Activated naive CD4-positive, alpha-beta T cell treated with anti-CD3 and anti-CD28 coated beads for 36 hours (primary cell): Measurements from ENCODE around the gene GNAI2. TPM values are rescaled to one million over a fixed set of nuclear protein-coding genes. Genes with fewer than 3 reads are reported as not detected.
A peak's percentile ranks its signal among the peaks of the same experiment; 100 is the strongest.
"Not testable (repeated sequence)": the region's sequence is repeated elsewhere in the genome, so short reads cannot be mapped to it uniquely, and the experiment has no call there.

Source experiments
- CTCF ChIA-PET: fragments of 350-600 bp; sonication (Branson Sonifier 250); formaldehyde crosslinking; loops from one replicate; lab custom pipeline; 2021; ENCODE audit warnings: antibody characterized with exemption; lab: Charles Lee
- DNase-seq: peaks from one replicate; pipeline ENCODE4 v3.0.0-alpha.2; 2020
- H3K27ac Mint-ChIP-seq: one replicate; pipeline ENCODE4 v1.8.0; 2021; ENCODE audit warnings: mild to moderate bottlenecking, mixed read lengths
- H3K27me3 Mint-ChIP-seq: one replicate; pipeline ENCODE4 v1.8.0; 2021; ENCODE audit warnings: low read depth, mixed read lengths
- H3K36me3 Mint-ChIP-seq: one replicate; pipeline ENCODE4 v1.8.0; 2021; ENCODE audit warnings: low read depth, mixed read lengths
- H3K4me1 Mint-ChIP-seq: one replicate; pipeline ENCODE4 v1.8.0; 2021; ENCODE audit warnings: low read depth, mixed read lengths
- H3K4me3 Mint-ChIP-seq: one replicate; pipeline ENCODE4 v1.8.0; 2021; ENCODE audit warnings: mild to moderate bottlenecking, moderate library complexity, mixed read lengths
- H3K9me3 Mint-ChIP-seq: one replicate; pipeline ENCODE4 v1.8.0; 2021; ENCODE audit warnings: mixed read lengths
- intact Hi-C: fragments of 100-400 bp; cut with micrococcal nuclease; formaldehyde crosslinking; loops from one replicate; pipeline ENCODE4 v1.15.1; 2023
- total RNA-seq, 2 experiments: library from RNA; stranded (reverse); gene quantifications; one replicate each; pipeline ENCODE4 v1.2.3, GENCODE V29; 2021

Gene GNAI2
- total RNA-seq, 2 experiments from 2014 or later: 272 to 276 TPM

GRCh38 chr3:50218448-50218847 is 17.6 kb upstream of the GNAI2 start:
- CTCF ChIA-PET: interaction anchor here (0.8 to 3.5 kb wide), 4 partner anchors 8 to 28 kb away, joined by 3 to 19 read pairs (median 4); no protein-coding TSS in a partner anchor
- intact Hi-C loops: no loop called here
- H3K4me1 Mint-ChIP-seq: no peaks in the 10 kb centered on the region
- no peak overlapping the region for H3K4me3 Mint-ChIP-seq
- H3K27me3 Mint-ChIP-seq: no peaks in the 10 kb centered on the region
- H3K36me3 Mint-ChIP-seq: no peaks in the 10 kb centered on the region
- no peak overlapping the region for H3K27ac Mint-ChIP-seq
- DNase-seq: no peak
- H3K9me3 Mint-ChIP-seq: no peaks in the 10 kb centered on the region

GRCh38 chr3:50219285-50219684 is 16.7 kb upstream of the GNAI2 start:
- DNase-seq: no peak
- intact Hi-C loops: no loop called here
- Mint-ChIP-seq H3K27me3 (no peaks in the 10 kb centered on the region), H3K4me3 (no peak overlapping the region), H3K27ac (no peak overlapping the region), H3K9me3 (no peaks in the 10 kb centered on the region), H3K36me3 (no peaks in the 10 kb centered on the region), H3K4me1 (no peaks in the 10 kb centered on the region)
- CTCF ChIA-PET: interaction anchor here (0.9 to 3.5 kb wide), 3 partner anchors 24 to 55 kb away, joined by 3 to 19 read pairs (median 3); no protein-coding TSS in a partner anchor

- Mint-ChIP-seq H3K27me3 (no peaks in the 10 kb centered on the region), H3K9me3 (no peaks in the 10 kb centered on the region), H3K4me1 (no peaks in the 10 kb centered on the region), H3K4me3 (no peak overlapping the region), H3K36me3 (no peaks in the 10 kb centered on the region), H3K27ac (no peak overlapping the region)
- CTCF ChIA-PET: interaction anchor here (0.9 to 2.7 kb wide), 3 partner anchors 25 to 100 kb away, joined by 3 to 22 read pairs (median 4); no protein-coding TSS in a partner anchor
- no peak for DNase-seq
- intact Hi-C loops: no loop called here
These were observed 15.9 kb upstream of the GNAI2 start for GRCh38 chr3:50220109-50220508.

GRCh38 chr3:50221051-50221410 is 15.0 kb upstream of the GNAI2 start:
- H3K27ac Mint-ChIP-seq: no peak overlapping the region
- no peaks in the 10 kb centered on the region for H3K36me3 Mint-ChIP-seq
- CTCF ChIA-PET: interaction anchor here (0.7 to 2.7 kb wide), 4 partner anchors 26 to 101 kb away, joined by 4 to 22 read pairs (median 4); no protein-coding TSS in a partner anchor

GRCh38 chr3:50221411-50222168 is 14.4 kb upstream of the GNAI2 start:
- Mint-ChIP-seq H3K27me3 (no peaks in the 10 kb centered on the region), H3K4me1 (peaks cover 6% of the 10 kb centered on the region), H3K27ac (no peak overlapping the region), H3K36me3 (no peaks in the 10 kb centered on the region), H3K9me3 (no peaks in the 10 kb centered on the region), H3K4me3 (no peak overlapping the region)
- intact Hi-C loops: no loop called here
- CTCF ChIA-PET: interaction anchor here (0.7 to 2.7 kb wide), 5 partner anchors 25 to 101 kb away, joined by 4 to 22 read pairs (median 5); no protein-coding TSS in a partner anchor
- DNase-seq: no peak

More at GRCh38 chr3:50221051-50221410, 15.0 kb upstream of the GNAI2 start:
- peaks cover 2% of the 10 kb centered on the region for H3K4me1 Mint-ChIP-seq
- no peaks in the 10 kb centered on the region for H3K9me3 Mint-ChIP-seq
- intact Hi-C loops: no loop called here
- no peak overlapping the region for H3K4me3 Mint-ChIP-seq
- no peaks in the 10 kb centered on the region for H3K27me3 Mint-ChIP-seq
- DNase-seq: no peak

- no peak for DNase-seq
- H3K27ac Mint-ChIP-seq: no peak overlapping the region
- H3K4me3 Mint-ChIP-seq: no peak overlapping the region
- H3K27me3 Mint-ChIP-seq: no peaks in the 10 kb centered on the region
- CTCF ChIA-PET: interaction anchor here (1.6 to 2.7 kb wide), 3 partner anchors 25 to 30 kb away, joined by 5 to 22 read pairs (median 7); no protein-coding TSS in a partner anchor
- no peaks in the 10 kb centered on the region for H3K9me3 Mint-ChIP-seq
- no peaks in the 10 kb centered on the region for H3K36me3 Mint-ChIP-seq
- H3K4me1 Mint-ChIP-seq: peaks cover 10% of the 10 kb centered on the region
- intact Hi-C loops: no loop called here
These were observed 13.9 kb upstream of the GNAI2 start for GRCh38 chr3:50222169-50222528.

GRCh38 chr3:50224639-50225038 is 11.4 kb upstream of the GNAI2 start:
- H3K27me3 Mint-ChIP-seq: no peaks in the 10 kb centered on the region
- H3K4me3 Mint-ChIP-seq: no peak overlapping the region

GRCh38 chr3:50226888-50227389 is 9.1 kb upstream of the GNAI2 start:
- H3K9me3 Mint-ChIP-seq: no peaks in the 10 kb centered on the region
- H3K27ac Mint-ChIP-seq: peak overlapping the region; percentile 80
- intact Hi-C loops: loop anchor here (1.0 kb wide), 9 partner anchors 8 to 688 kb away; partner anchors contain the start of gene IFRD2
- no peaks in the 10 kb centered on the region for H3K27me3 Mint-ChIP-seq
- no peaks in the 10 kb centered on the region for H3K36me3 Mint-ChIP-seq
- H3K4me1 Mint-ChIP-seq: peaks cover 18% of the 10 kb centered on the region
- CTCF ChIA-PET: interaction anchor here (0.6 to 8.2 kb wide), 21 partner anchors 9 to 959 kb away, joined by 3 to 151 read pairs (median 5); partner anchors contain the start of genes GNAI2, GNAT1, IFRD2 and LSMEM2
- DNase-seq: peak; percentile 67
- H3K4me3 Mint-ChIP-seq: peak overlapping the region; percentile 96

More at GRCh38 chr3:50224639-50225038, 11.4 kb upstream of the GNAI2 start:
- Mint-ChIP-seq H3K36me3 (no peaks in the 10 kb centered on the region), H3K9me3 (no peaks in the 10 kb centered on the region), H3K27ac (no peak overlapping the region), H3K4me1 (peaks cover 18% of the 10 kb centered on the region)
- CTCF ChIA-PET: interaction anchor here (1.0 to 8.2 kb wide), 12 partner anchors 14 to 104 kb away, joined by 3 to 151 read pairs (median 9); partner anchors contain the start of gene GNAT1
- no peak for DNase-seq
- intact Hi-C loops: no loop called here

GRCh38 chr3:50227390-50228183 is 8.4 kb upstream of the GNAI2 start:
- Mint-ChIP-seq H3K9me3 (no peaks in the 10 kb centered on the region), H3K4me1 (peaks cover 18% of the 10 kb centered on the region), H3K4me3 (peak overlapping the region; percentile 96), H3K27me3 (no peaks in the 10 kb centered on the region), H3K36me3 (no peaks in the 10 kb centered on the region), H3K27ac (peak overlapping the region; percentile 91)
- peak; percentile 92 for DNase-seq
- CTCF ChIA-PET: interaction anchor here (0.6 to 8.2 kb wide), 18 partner anchors 10 to 75 kb away, joined by 3 to 151 read pairs (median 4); partner anchors contain the start of genes GNAI2, GNAT1, HYAL1 and HYAL3
- intact Hi-C loops: loop anchor here (1.0 kb wide), 5 partner anchors 8 to 65 kb away; partner anchors contain the start of gene IFRD2

GRCh38 chr3:50228184-50228763 is 7.7 kb upstream of the GNAI2 start:
- Mint-ChIP-seq H3K4me3 (peak overlapping the region; percentile 96), H3K4me1 (peaks cover 18% of the 10 kb centered on the region), H3K27ac (peak overlapping the region; percentile 91)
- H3K27me3 Mint-ChIP-seq, DNase-seq, intact Hi-C loops, H3K9me3 Mint-ChIP-seq, H3K36me3 Mint-ChIP-seq: not testable (repeated sequence)
- CTCF ChIA-PET: interaction anchor here (0.7 to 8.2 kb wide), 15 partner anchors 10 to 75 kb away, joined by 3 to 151 read pairs (median 4); partner anchors contain the start of genes GNAI2, GNAT1, HYAL1 and HYAL3

GRCh38 chr3:50229490-50229889 is 6.5 kb upstream of the GNAI2 start:
- intact Hi-C loops: no loop called here

More at GRCh38 chr3:50229490-50229889, 6.5 kb upstream of the GNAI2 start:
- Mint-ChIP-seq H3K9me3 (no peaks in the 10 kb centered on the region), H3K36me3 (no peaks in the 10 kb centered on the region), H3K4me3 (no peak overlapping the region), H3K4me1 (peaks cover 18% of the 10 kb centered on the region), H3K27ac (no peak overlapping the region), H3K27me3 (no peaks in the 10 kb centered on the region)
- DNase-seq: no peak
- CTCF ChIA-PET: interaction anchor here (0.8 to 8.2 kb wide), 9 partner anchors 13 to 70 kb away, joined by 3 to 151 read pairs (median 4); partner anchors contain the start of genes GNAT1, HYAL3 and NAA80
